KOPT-K1 (cell line): ENCODE measurements around the gene PIGH.
A peak's percentile ranks its signal among the peaks of the same experiment; 100 is the strongest.
"Not testable (repeated sequence)": the region's sequence is repeated elsewhere in the genome, so short reads cannot be mapped to it uniquely, and the experiment has no call there.

Experiments
- H3K27ac ChIP-seq: fragments of 200-600 bp; sonication (generic); 2 replicates; pipeline ENCODE4 v1.5.1; 2016; ENCODE audit warnings: antibody characterized with exemption, mild to moderate bottlenecking, low read depth, low read length; ENCODE audit not compliant: poor library complexity, severe bottlenecking
- H3K36me3 ChIP-seq: fragments of 200-600 bp; sonication (generic); 2 replicates; pipeline ENCODE4 v1.5.1; 2017; ENCODE audit warnings: antibody characterized with exemption, mild to moderate bottlenecking, low read length, moderate library complexity; ENCODE audit not compliant: insufficient read depth
- H3K9me3 ChIP-seq: fragments of 200-600 bp; sonication (generic); 2 replicates; pipeline ENCODE4 v1.5.1; 2017; ENCODE audit warnings: antibody characterized with exemption, low read length, mild to moderate bottlenecking; ENCODE audit not compliant: insufficient read depth, poor library complexity, severe bottlenecking

The PIGH gene

GRCh38 chr14:67623114-67623513 is 23.0 kb upstream of the PIGH start:
- no peak overlapping the region for H3K27ac ChIP-seq
- H3K9me3 ChIP-seq: no peaks in the 10 kb centered on the region
- H3K36me3 ChIP-seq: no peaks in the 10 kb centered on the region

- H3K36me3 ChIP-seq: no peaks in the 10 kb centered on the region
- H3K27ac ChIP-seq: no peak overlapping the region
- no peaks in the 10 kb centered on the region for H3K9me3 ChIP-seq
Observed at GRCh38 chr14:67622675-67623074, 22.6 kb upstream of the PIGH start.

GRCh38 chr14:67620217-67620785 is 20.2 kb upstream of the PIGH start:
- Histone ChIP-seq H3K9me3 (no peaks in the 10 kb centered on the region), H3K36me3 (no peaks in the 10 kb centered on the region), H3K27ac (no peak overlapping the region)

- Histone ChIP-seq H3K27ac (no peak within 1 kb of the TSS), H3K9me3 (no peaks in the 10 kb centered on the region)
Observed at GRCh38 chr14:67619446-67620216, 19.6 kb upstream of the PIGH start, which contains the start of gene ARG2. Gene ARG2, plus strand, starts transcription at chr14:67619920. Its CDS starts 58 bp downstream, at chr14:67619978.

GRCh38 chr14:67618617-67619063 is 18.6 kb upstream of the PIGH start:
- Histone ChIP-seq H3K9me3 (no peaks in the 10 kb centered on the region), H3K27ac (no peak overlapping the region), H3K36me3 (no peaks in the 10 kb centered on the region)

More at GRCh38 chr14:67619446-67620216, 19.6 kb upstream of the PIGH start, which contains the start of gene ARG2:
- no peaks in the 10 kb centered on the region for H3K36me3 ChIP-seq

- H3K27ac ChIP-seq: no peak overlapping the region
- H3K36me3 ChIP-seq: no peaks in the 10 kb centered on the region
Observed at GRCh38 chr14:67610491-67610890, 10.4 kb upstream of the PIGH start.

GRCh38 chr14:67609642-67610310 is 9.7 kb upstream of the PIGH start:
- no peak overlapping the region for H3K27ac ChIP-seq
- no peaks in the 10 kb centered on the region for H3K9me3 ChIP-seq

More at GRCh38 chr14:67610491-67610890, 10.4 kb upstream of the PIGH start:
- H3K9me3 ChIP-seq: no peaks in the 10 kb centered on the region

GRCh38 chr14:67607646-67608045 is 7.6 kb upstream of the PIGH start:
- no peak overlapping the region for H3K27ac ChIP-seq
- no peaks in the 10 kb centered on the region for H3K9me3 ChIP-seq
- H3K36me3 ChIP-seq: no peaks in the 10 kb centered on the region

More at GRCh38 chr14:67609642-67610310, 9.7 kb upstream of the PIGH start:
- H3K36me3 ChIP-seq: no peaks in the 10 kb centered on the region

- Histone ChIP-seq H3K9me3 (no peaks in the 10 kb centered on the region), H3K27ac (no peak overlapping the region), H3K36me3 (no peaks in the 10 kb centered on the region)
Observed at GRCh38 chr14:67602995-67603545, 3.0 kb upstream of the PIGH start.

GRCh38 chr14:67602076-67602475 is 2.0 kb upstream of the PIGH start:
- H3K36me3 ChIP-seq: 0 out of 2 replicates have a peak, but pooled peaks cover 3% of the 10 kb centered on the region
- no peak overlapping the region for H3K27ac ChIP-seq
- H3K9me3 ChIP-seq: no peaks in the 10 kb centered on the region

GRCh38 chr14:67600562-67600974 is 500 bp upstream of the PIGH start:
- not testable (repeated sequence) for H3K36me3 ChIP-seq, H3K9me3 ChIP-seq
- peak overlapping the region; percentile 61 for H3K27ac ChIP-seq

- Histone ChIP-seq H3K36me3 (peaks cover 48% of the 10 kb centered on the region), H3K27ac (no peak overlapping the region), H3K9me3 (no peaks in the 10 kb centered on the region)
Observed at GRCh38 chr14:67595392-67595791, 4.7 kb downstream of the PIGH start.

GRCh38 chr14:67593650-67594049 is 6.4 kb downstream of the PIGH start:
- not testable (repeated sequence) for H3K27ac ChIP-seq, H3K9me3 ChIP-seq
- H3K36me3 ChIP-seq: peaks cover 65% of the 10 kb centered on the region

GRCh38 chr14:67589204-67589770 is 10.8 kb downstream of the PIGH start:
- H3K36me3 ChIP-seq: peaks cover 75% of the 10 kb centered on the region

GRCh38 chr14:67586369-67586768 is 13.7 kb downstream of the PIGH start:
- no peak overlapping the region for H3K27ac ChIP-seq
- H3K9me3 ChIP-seq: no peaks in the 10 kb centered on the region
- H3K36me3 ChIP-seq: peaks cover 49% of the 10 kb centered on the region

More at GRCh38 chr14:67589204-67589770, 10.8 kb downstream of the PIGH start:
- no peak overlapping the region for H3K27ac ChIP-seq
- H3K9me3 ChIP-seq: no peaks in the 10 kb centered on the region
